Left ventricle myocardium superior (tissue), 1 donor: ENCODE measurements around the gene CEP55. TPM values are rescaled to one million over a fixed set of nuclear protein-coding genes. Genes with fewer than 3 reads are reported as not detected.

Experiments used
- total RNA-seq: library from RNA; stranded (reverse); fragmentation: NEBNext Ultra II Directional; extraction: Animal tissue kit (Norgen Biotek cat#: 25700); gene quantifications from one replicate; pipeline ENCODE4 v1.2.1, GENCODE V29; 2021
- donor health status: DM: no; HTN: yes; CAD: no; lungs with severe emphysema.

The CEP55 gene
- total RNA-seq, 1 donor from 2014 or later: 0.40 TPM

Other genes with a start within 250 kb of the CEP55 start
- gene MYOF, start 14.3 kb upstream of the CEP55 start, total RNA-seq: 21.0 TPM
- gene FFAR4, start 70.1 kb downstream of the CEP55 start, total RNA-seq: 0.07 TPM
- 4.2 TPM for gene RBP4, start 104.6 kb downstream of the CEP55 start, total RNA-seq
- gene PDE6C, start 115.9 kb downstream of the CEP55 start, total RNA-seq: not detected
- gene FRA10AC1, start 206.0 kb downstream of the CEP55 start, total RNA-seq: 15.5 TPM